HG03135 (cell line): ENCODE results near the gene C1orf52.
"Not testable (repeated sequence)": the region's sequence is repeated elsewhere in the genome, so short reads cannot be mapped to it uniquely, and the experiment has no call there.

Source experiments
- ATAC-seq: cut with Tn5 transposase; IDR thresholded peaks from one replicate; pipeline ENCODE4 v1.9.1; 2021; ENCODE audit warnings: mild to moderate bottlenecking, moderate library complexity; ENCODE audit not compliant: unreplicated experiment

The C1orf52 gene

DNA sequence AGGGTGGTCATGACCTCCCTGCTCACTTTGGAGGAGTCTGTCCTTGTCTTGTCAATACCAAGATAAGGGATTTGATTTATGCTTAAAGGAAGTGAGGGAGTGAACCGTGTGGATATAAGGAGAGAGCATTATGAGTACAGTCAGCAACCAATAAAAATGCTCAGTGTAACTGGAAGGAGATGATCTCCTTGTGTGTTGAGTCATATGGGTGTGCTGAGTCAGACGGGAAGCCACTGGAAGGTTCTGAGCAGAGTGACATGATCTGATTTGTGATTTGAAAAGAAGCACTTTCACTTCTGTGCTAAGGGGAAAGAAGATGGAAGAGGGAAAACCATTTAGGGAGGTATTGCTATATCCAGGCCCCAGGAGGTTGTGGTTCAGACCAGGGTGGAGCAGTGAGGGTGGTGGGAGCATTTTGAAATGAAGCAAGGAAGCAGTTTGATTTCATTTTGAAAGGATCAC is 19.4 kb upstream of the C1orf52 start:
- ATAC-seq: no peak

DNA sequence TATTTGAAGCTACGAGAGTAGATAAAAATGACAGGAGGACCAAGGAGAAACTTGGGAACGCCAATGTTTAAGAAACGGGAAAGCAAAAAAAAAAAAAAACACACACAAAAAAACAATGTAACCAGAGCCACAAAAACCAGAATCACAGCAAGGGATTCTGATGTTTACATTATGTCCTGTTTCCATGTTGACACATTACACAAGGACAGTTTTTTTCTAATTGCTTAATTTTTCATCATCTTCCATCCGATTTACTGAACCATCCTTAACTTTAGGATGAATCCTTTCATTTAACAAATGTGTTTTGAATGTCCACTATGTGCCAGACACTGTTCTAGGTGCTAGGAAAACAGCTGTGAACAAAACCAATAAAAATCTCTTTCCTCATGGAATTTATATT is 18.3 kb upstream of the C1orf52 start:
- no peak for ATAC-seq

DNA sequence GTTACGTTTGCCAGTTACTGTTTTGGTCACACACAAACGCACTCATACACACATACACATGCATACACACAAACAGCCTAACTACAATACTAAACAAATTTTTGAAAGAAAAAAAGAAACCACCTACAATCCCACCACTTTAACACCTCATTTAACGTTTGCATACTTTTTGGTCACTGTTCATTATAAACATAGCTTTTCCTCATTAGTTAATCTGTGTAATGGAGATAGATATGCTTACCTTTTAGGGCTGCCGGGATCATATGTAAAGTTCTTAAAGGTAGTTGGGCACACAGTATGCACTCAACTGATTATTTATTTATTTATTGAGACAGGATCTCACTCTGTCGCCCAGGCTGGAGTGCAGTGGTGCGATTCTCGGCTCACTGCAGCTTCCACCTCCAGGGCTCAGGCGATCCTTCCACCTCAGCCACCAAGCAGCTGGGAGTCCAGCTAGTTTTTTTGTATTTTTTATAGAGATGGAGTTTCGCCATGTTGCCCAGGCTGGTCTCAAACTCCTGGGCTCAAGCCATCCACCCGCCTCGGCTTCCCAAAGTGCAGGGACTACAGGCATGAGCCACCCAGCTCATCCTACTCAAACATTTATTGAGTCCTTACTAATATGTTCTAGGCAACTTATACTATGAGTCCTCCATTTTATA is 17.6 kb upstream of the C1orf52 start:
- ATAC-seq: no peak

DNA sequence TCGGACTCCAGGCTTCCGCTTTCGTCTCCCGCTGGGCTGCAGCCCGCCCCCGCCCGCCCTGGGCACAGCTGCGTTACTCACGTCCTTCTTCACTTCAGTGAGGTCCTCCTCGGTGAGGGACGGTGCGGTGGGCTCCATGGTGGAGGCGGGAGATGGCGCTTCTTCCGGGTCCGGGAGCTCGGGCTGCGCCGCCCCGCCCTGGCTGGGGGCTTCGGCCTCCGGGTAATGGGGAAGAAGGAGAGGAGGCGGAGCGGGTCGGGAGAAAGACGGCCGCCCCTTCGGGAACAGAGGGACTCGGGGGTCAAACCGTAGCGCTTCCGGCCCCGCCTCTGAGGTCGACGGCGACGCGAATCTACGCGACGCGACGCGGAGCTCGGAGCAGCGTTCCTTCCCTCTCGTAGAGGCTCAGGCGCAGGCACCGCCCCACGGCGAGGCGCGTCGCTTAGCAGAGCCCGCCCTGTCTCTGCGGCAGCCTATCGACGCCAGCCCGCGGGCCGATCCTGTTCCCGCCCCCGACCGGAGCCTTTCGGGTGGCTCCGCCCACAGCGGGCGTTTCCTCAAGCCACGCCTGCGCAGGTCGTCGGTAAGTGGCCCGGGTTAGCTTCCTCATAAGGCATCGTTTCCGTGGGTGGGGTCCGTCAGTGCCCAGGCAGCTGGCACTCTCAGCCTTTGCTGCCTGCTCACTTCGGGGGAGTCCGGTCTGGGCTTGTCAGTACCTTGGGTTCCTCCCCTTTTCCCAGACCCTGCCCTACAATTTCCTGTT is 16.9 kb upstream of the C1orf52 start, which contains the start of gene BCL10:
TSS of gene BCL10 (minus strand) at position 418 of the 763 bp plus-strand sequence. CDS start at position 138, 280 bp downstream.
- peak; percentile 98 for ATAC-seq

DNA sequence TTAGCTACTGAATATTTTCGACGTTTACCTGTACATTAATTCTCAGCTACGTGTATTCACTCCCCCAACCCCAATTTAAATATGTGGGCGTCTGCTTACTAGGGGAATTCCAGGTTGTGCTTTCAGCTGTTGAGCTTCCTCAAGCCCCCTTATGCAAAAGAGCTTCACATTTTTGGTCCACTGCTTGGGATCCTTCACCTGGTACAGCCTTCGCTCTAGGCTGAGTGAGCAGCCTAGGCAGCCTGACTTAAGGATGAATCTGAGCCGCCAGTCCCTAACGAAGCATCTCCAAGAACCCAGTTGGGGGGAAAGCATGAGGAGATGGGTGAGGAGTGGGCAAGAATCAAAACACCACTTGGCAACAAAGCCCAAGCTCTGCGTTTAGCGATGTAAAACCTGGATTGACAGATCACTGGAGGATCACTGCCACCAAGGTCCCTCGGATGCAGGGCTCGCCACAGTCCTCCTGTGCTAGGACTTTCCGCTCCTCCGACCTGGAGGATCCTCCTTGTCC is 16.3 kb upstream of the C1orf52 start:
- peak; percentile 10 for ATAC-seq

DNA sequence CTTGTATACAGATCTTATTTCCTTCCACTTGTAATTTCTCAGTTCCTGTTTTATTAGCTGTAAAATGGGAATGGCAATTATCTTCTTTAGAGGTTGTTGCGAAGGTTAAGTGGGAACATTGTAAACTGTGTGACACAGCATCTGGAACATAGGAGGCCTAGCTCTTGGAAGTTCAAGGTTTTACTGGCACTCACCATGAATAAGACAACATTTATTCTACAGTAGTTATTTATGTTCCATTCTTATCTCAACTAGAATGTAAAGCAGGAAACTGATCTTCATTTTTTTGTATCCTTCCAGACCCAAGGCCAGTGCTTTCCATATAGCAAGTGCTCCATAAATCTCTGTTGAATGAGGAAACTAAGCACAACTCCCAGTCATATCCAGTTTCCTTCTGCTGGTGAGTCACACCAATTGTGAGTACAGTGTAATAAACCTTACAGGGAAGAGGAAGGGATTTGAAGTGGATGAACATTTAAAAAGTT is 15.5 kb upstream of the C1orf52 start:
- no peak for ATAC-seq

DNA sequence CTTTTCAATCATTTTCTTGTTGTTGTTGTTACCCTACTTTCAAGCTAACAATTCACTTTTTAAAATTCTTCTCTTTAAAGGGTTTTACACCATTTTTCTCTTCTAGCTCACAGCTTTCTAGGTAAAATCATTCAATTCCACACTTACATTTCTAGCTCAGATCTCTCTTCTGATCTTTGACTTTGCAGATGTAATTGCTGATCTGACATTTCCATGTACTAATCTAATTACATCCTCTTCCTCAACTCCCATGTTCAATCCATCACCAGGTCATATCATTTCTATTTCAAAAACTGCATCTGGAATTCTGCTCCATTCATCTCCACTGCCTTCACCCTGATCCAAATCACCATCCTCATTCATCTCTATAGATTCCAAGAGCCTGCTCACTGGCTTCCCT is 13.9 kb upstream of the C1orf52 start:
- no peak for ATAC-seq

DNA sequence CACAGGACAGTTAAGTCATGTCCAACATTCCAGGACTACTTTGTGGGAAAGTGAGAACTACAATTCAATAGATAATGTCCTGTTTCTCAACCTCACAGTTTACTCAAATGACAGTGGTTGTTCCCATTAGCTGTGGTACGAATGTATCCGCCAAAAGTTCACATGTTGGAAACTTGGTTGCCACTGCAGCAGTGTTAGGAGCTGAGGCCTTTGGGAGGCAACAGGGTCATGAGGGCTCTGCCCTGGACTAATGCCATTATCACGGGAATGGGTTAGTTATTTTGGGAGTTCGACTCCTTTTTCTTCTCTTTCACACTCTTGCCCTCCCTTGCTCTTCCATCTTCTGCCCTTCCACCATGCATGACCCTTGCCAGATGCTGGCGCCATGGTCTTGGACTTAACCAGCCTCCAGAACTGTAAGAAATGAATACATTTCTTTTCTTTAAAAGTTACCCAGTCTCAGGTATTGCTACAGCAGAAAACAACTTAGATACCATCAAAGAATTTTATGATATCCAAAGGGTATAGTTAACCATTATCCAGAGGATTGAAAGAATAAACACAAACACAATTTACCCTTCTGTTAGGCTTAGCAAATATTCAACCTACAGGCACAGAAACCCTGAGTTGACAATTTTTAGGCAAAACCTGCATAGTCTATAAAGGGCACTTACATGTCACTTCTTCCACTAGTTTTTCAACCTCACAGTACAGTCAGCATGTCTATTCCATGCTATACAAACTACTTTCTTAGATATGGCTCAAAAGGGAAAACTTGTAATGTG is 9.5 kb upstream of the C1orf52 start:
- no peak for ATAC-seq

DNA sequence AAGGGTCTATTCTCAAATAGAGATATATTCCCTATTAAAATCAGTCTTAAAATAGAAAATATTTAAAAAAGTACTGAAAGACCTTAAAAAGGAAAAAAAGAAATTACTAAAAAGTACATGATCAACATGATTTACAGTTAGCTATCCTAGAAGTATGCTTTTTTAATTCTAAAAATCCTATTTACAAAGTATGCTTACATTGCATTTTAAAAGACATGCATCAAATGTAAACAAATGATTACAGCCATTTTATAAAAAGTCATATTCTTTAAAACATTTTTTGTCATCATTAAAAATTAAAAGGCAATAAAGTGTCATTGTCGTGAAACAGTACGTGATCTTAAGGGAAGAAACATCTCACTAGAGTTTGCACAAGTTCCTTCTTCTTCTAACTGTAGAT is 7.9 kb upstream of the C1orf52 start:
- no peak for ATAC-seq

DNA sequence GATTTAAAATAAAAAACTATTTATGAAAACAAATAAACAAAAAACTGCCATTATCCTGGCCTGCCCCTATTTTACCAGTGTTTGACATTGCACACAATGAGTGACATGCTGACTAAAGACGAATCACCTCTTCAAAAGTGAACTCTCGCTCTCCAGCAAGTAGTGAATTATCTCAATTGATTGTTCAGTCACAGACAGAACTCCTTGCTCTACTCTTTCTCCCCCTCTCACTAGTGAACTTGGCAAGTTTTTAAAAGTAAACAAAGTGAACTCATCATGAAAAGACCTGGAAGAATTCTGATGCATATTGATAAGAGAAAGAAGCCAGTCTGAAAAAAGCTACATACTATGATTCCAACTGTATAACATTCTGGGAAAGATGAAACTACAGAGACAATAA is 4.7 kb upstream of the C1orf52 start:
- ATAC-seq: no peak

DNA sequence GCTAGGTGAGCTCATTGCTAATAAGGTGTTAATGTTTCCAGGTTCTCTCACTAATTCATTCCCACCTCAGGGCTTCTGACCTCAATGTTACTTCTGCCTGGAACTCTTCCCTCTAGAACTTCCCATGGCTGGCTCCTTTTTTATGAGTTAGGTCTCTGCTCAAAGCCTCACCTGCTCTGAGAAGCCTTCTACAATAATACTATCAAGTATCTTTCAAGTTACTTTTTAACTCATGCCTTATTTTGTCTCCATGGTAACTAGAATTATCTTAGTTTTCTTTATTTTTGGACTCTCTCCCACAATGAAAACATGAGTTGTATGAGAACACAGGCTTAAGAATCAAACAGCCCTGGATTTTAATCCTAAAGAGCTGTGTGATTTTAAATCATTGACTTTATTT is 3.5 kb upstream of the C1orf52 start:
- no peak for ATAC-seq

DNA sequence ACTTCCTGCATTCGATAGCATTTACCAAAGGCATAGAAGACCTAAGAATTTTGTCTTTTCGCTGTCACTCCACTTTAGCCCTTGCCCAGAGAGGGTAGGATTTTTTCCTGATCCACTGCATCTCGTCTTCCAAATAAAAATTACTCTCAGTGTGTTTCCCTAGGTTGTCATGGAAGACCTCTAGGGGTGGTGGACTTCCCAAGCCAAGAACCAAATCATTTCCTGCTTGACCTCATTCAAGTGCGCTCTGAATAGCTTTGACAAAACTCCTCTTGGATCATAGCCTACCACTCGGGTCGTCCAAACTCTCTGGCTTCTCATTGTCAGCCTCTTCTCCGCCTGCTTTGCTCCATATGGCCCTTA is 431 bp upstream of the C1orf52 start:
- ATAC-seq: no peak

DNA sequence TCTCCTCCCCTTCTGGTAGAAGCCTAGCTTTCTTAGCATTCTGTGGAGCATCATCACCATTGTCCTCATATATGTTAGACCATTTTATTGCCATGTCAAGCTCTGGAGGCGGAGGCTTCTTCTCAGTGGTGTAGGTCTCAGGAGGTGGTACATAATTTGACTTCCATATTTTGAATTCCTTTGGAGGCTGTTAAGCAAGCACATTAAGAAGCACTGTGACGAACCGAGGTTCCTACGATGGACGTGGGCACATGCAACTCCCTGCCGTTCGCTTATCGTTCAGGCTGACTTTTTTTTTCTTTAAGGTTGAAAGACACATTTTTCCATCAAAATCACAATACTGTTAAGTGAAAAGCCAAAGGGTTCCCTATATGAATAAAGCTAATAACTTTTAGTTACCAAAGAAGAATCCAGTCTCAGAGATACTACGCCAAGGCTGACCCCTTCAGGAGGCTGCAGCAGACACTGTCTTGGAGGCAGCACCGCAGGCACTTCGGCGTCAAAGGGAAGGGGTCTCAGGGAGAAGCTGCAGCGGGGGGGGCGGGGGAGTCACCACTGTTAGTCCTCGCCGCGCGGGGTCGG is 835 bp downstream of the C1orf52 start:
- ATAC-seq: no peak

DNA sequence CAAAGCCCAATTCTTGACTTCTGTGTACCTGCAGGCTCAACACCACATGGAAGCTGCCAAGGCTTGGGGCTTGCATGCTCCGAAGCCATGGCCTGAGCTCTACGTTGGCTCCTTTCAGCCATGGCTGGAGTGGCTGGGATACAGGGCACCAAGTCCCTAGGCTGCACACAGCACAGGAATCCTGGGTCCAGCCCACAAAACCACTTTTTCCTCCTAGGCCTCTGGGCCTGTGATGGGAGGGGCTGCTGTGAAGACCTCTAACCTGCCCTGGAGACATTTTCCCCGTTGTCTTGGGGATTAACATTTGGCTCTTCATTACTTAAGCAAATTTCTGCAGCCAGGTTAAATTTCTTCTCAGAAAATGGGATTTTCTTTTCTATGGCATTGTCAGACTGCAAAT is 10.4 kb downstream of the C1orf52 start:
- ATAC-seq: not testable (repeated sequence)

DNA sequence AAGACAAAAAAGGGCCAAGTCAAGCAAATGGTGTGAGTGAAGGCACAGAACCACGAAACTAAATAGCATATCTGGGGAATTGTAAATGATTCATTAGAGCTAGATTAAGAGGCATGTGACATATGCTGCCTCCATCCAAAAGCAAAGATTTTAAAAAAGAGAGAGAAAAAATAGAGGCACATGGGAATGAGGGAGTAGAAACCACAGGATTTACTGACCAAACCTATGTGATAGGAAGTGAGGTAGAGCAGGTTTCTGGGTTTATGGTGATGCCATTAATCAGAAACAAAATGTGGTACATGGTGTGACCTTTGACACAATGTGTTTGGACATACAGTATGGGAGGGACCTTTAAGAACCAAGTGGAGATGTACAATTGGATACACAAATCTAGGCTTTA is 13.6 kb downstream of the C1orf52 start:
- no peak for ATAC-seq

DNA sequence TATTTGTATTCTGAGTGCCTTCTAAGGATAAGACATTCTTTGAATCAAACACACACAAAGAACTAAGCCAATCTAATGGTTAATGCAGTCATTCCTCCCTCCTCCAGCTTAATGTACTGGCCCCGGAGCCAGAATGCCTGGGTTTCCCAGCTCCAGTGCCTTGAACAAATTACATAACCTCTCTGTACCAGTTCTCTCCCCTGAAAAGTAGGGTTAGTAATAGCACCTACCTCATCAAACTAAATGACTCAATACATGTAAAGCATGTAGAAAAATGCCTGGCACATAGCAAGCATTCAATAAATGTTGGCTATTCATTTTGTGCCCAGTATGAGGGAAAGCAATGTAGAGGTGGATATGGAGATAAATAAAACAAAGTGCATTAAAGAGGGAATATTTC is 14.0 kb downstream of the C1orf52 start:
- no peak for ATAC-seq

DNA sequence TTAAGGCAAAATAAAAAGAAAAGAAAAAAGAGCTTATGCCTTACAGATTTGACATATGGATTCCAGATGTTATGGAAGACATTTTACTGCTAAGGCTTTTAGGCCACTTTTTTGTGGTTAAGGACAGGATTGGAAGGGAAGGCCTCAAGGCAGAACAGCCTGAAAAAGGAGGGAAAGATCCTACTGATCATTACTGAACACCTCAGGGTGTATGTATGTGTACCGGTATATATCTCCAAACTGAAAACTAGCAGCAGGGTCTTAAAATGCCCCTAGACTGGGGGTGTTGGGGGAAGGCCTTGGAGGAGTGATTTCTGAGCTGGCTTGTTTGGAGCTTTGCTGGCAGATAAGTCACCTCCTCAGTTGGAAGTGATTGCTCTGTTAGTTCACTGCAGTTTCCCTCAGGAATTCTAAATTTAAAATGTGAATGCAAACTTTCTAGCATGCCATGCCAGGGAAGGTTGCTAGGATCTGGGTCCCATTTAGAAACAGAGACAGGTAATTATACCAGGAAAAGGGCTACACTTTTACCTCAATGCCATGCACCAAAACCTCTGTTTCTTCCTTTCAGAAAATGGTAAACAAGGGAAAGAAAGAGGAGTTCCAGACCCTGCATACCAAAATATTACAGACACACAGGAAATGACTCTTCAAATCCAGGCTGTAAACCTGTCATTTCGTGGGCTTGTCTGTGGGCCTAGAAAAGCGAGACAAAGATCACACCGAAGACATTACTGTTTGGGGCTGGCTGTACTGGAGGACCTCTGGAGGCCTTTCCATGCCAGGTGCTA is 15.0 kb downstream of the C1orf52 start:
- ATAC-seq: no peak

DNA sequence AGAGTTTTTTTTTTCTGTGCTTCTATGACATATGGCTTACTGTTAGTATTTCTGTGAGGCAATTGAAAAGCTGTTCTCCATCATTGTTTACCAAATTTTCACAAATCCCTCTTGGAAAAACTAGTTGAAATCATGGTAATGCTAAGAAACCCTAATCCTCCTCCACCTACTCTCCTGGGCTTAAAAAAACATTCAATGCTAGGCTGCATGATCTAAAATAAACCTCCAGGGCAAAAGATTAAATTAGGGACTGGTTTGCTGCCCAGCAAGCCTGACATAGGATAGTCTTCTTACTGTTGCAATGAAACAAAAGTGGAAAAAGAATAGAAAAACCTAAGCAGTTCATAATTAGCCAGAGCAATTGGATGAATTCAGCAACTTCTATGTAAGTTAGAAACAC is 16.1 kb downstream of the C1orf52 start:
- ATAC-seq: no peak

DNA sequence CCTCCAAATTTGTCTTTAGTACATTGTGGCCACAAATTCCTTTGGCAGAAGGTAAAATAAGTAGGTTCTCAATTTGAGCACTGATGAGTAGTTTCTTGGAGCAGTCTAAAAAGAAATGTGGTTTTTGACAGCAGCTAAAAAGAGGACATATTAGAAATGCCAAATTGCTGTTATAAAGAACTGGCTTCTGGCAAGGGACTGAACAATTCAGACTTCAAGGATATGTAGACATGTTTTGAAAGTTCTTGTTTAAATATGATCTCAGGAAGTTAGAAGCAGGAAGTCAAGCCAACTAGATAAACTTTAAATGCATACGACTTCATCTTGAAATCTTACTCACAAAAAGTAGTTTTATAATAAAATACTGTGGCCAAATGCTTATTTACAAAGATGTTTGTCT is 18.8 kb downstream of the C1orf52 start:
- no peak for ATAC-seq

DNA sequence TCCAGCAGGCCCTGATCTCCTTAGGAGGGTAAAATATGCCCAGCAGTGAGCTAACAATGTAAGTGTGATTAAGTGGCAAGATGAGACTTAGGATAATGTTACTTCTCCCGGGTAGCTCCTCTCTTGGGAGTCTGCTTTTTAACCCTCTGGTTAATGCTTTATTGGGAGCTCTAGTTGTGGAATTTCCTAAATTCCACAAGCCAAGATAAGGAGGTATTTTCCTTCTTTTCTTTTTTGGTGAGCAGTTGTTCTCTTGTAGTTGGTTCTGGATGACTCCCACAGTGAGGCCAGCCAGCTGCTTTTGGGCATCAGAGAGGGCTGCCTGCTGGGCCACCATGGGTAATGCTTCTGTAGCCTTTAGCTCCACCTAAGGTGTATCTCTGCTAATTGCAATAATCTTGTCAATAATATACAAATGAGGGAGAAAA is 19.3 kb downstream of the C1orf52 start:
- ATAC-seq: no peak
